Hematopoietic multipotent progenitor cell treated with erythropoietin and hydrocortisone succinate and interleukin-3 and kit ligand, for 15 days (in vitro differentiated cells): Measurements from ENCODE around the gene CCDC30.

ENCODE experiments used
- DNase-seq: peaks from one replicate; pipeline ENCODE4 v3.0.0-alpha.2; 2015; ENCODE audit warnings: low spot score

CCDC30 gene

GRCh38 chr1:42462828-42463763 lies at the start of gene CCDC30:
Gene CCDC30 (plus strand): TSS chr1:42463286. CDS start chr1:42480552, 17,266 bp downstream.
- DNase-seq = peak; percentile 93

DNA sequence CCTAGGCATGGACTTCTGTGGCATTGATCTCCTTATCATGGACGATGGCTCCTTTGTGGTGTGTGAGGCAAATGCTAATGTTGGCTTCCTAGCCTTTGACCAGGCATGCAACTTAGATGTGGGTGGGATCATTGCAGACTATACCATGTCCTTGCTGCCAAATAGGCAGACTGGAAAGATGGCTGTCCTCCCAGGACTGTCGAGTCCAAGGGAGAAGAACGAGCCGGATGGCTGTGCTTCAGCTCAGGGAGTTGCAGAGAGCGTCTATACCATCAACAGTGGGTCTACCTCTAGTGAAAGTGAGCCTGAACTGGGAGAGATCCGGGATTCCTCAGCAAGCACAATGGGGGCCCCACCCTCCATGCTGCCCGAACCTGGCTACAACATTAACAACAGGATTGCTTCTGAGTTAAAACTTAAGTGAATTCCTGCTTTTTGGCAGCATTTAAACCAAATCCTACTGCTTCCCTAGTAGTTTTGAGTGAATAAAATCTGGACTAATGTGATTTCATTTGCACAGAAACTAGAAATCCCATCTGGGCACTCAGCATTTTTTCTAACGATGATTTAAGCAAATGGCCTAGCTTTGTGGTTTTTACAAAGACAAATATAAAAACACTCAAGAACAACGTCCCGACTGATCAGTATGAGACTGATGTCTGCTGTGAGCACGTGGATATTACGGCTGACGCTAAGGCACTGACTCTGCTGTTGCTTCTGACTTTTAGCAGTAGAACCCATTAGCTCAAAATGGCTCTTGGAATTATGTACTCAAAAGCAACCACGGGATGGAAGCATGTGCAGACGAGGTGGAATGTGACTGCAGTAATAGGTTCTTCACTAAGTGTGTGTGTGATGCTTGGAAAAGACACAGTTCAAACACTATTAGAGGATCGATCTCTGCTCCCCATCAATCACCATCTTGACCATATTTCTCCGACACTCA lies 48.3 kb upstream of the CCDC30 start:
- no peak for DNase-seq

GRCh38 chr1:42417166-42417565 lies 45.9 kb upstream of the CCDC30 start:
- no peak for DNase-seq

GRCh38 chr1:42418516-42418915 lies 44.6 kb upstream of the CCDC30 start:
- DNase-seq = no peak

GRCh38 chr1:42419126-42419821 lies 43.8 kb upstream of the CCDC30 start:
- DNase-seq = no peak

GRCh38 chr1:42420121-42420520 lies 43.0 kb upstream of the CCDC30 start:
- DNase-seq = no peak

DNA sequence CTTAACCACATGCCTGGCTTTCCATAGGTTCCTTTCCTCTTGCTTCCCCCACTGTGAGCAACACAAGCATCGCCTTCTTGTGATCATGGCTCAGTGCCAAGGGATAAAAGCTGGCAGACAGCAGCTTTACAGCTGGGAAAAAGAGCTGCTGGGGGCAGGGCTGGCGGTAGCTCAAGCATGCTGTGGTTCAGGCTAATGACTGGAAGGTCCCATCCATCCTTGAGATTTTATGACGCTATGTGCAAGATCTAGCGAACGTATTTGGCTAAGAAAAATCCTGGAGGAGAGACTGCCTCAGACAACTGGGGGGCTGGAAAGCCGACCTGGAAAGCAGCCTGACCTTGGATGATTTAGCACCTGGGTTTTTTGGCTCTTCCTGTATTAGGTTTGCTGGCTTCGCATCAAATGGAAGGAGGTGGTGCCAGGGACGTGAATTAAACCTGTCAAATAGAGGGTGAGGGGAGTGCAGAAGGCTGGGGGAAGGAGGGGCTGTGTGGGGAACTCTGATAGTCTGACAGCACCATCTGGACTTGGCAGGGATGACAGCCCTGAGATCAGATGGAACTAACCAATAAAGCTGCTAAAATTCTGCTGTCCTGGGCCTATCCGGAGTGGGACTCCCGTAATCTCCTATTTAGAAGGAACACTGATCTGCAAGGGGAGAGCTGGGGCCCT lies 42.0 kb upstream of the CCDC30 start:
- no peak for DNase-seq

- no peak for DNase-seq
Measured at GRCh38 chr1:42422737-42423136, 40.3 kb upstream of the CCDC30 start.

- DNase-seq = no peak
Measured at GRCh38 chr1:42423681-42424080, 39.4 kb upstream of the CCDC30 start.

DNA sequence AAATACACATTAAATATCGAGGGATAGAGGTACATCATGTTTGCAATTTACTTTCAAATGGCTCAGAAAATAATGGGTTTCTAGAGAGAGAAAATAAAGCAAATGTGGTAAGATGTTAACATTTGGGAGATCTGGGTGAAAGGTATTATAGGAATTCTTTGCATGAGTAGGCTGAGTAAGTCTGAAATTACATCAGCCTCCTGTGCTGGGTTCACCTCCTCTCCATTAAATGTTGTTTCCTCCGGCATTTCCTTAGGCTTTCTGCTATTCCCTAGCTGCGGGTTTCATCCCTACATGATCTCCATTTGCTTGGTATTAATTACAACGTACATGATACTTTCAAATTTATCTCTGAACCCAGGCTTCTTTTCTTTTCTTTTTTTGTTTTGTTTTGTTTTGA lies 38.9 kb upstream of the CCDC30 start:
- DNase-seq = no peak

DNA sequence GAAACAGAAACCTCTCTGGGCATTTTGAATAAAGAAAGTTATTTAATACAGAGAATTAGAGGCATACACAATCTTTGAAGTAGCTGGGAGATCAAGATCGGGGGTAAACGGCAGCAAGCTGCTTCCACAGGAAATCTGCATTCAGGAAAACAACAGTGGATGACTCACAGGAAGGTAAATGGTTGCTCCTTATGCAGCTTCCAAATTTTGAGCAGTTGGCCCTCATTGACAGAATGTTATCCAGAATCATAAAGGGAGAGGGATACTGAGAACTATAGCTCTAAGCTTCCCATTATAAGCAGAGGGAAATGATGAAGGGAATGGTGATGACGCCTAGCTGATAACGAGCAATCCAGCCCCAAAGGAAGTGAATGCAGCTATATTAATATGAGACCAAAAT lies 35.8 kb upstream of the CCDC30 start:
- no peak for DNase-seq

DNA sequence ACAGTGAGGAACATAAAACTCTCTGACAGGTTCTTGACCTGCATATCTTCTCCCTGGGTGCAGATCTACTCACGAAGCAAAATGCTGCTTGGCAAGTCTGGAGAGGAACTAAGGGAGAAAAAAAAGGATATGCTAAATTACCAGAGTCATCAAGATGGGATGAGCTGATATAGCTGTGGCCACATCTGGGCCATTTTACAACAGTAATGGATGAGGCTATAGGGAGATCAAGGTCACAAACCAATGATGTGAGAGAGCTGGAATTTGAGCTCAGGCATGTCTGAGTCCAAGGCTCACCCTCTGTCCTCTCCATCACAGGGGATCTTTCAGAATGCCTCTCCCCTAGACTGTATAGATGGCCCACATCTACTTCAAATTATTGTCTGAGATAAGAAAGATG lies 33.5 kb upstream of the CCDC30 start:
- no peak for DNase-seq

- no peak for DNase-seq
Measured at GRCh38 chr1:42430286-42431135, 32.6 kb upstream of the CCDC30 start.

DNA sequence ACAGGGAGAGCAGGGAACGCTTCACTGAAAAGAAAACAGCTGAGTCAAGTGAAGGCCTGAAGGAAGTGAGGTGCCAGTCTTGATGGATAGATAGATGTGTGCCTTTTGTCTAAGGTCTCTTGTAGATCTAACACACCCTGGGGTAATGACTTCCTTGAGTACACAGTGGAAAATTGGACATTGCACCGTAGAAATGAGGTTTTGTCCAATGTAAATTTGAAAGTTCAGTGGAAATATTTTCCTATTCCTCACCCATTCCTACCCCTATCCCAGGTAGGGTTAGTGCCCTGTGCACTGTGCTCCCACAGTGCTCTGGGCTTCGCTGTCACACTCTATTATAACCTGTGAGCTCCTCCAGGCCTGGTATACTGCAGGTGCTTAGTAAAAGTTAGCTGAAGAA lies 31.6 kb upstream of the CCDC30 start:
- no peak for DNase-seq

DNA sequence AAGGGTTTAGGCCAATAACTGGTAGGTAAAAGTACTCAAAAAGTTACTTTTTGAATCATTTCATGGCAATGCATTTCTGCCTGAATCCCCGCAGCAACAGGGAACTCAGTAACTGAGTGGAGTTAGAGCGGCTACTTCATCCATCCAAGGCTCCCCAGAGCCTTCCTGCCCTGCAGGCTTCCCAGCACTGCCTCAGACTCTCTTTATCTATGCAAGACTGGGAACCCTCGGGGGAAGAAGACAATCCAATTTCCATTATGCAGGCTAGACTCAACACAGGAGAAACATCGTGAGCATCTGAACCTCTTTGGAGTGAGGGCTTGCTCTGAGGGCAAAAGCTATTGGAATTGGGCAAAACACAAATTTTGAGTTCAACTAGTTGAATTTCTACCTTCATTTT lies 30.4 kb upstream of the CCDC30 start:
- no peak for DNase-seq

DNA sequence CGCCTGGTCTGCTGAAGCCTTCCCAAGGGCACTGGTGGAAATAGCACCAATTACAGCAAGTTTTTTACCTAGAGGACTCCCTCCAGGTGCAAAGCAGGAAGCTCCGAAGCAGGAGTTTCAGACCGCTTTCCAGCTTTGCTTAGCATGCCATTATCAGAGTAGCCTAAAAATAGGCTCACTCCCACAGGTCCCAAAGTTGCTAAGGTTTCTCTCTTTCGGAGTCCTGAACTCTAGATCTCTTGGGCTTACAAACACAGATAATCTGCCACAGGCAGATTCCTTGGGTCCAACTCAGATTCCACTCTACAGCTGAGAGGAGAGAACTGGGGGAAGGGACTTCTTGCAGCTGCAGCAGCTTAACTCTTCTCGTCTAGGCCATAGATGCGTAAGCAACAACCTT lies 29.7 kb upstream of the CCDC30 start:
- no peak for DNase-seq

DNA sequence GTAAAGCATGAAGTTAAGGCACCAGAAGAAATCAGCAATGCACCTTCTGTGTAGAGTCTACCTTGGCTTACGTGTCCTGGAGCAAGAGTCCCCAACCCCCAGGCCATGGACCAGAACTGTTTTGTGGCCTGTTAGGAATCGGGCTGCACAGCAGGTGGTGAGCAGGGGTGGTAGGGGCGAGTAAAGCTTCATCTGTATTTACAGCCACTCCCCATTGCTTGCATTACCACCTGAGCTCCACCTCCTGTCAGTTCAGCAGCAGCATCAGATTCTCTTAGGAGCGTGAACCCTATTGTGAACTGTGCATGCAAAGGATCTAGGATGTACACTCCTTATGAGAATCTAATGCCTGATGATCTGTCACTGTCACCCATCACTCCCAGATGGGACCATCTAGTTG lies 28.7 kb upstream of the CCDC30 start:
- no peak for DNase-seq

DNA sequence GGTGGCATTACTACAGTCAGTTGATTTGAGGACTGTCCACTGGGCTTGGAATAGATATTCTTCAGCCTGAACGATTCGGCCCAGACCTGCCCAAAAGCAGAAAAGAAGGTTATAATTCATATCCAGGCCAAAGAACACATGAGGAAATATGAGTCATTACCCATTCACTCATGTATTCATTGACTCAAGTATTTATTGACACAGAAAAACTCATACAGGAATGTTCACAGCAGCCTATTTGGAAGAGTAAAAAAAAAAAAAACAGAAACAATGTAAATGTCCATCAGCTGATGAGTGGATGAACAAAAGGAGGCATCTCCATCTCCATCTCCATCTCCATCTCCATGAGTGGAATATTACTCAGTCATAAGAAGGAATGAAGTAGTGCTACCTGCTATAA lies 23.1 kb upstream of the CCDC30 start:
- no peak for DNase-seq

GRCh38 chr1:42442662-42443061 lies 20.4 kb upstream of the CCDC30 start:
- no peak for DNase-seq

DNA sequence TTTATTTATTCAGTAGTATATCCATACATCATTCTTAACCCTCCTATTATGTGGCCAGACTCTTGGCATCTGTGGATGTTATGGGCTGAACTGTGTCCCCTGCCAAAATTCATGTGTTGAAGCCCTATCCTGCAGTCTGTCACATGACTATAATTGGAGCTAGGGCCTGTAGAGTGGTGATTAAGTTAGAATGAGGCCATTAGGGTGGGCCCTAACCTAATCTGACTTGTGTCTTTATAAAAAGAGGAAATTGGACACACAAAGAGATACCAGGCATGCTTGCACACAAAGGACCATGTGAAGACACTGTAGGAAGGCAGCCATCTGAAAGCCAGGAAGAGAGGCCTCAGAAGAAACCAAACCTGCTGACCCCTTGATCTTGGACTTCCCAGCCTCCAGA lies 13.8 kb upstream of the CCDC30 start:
- DNase-seq = no peak

- no peak for DNase-seq
Measured at GRCh38 chr1:42450061-42450460, 13.0 kb upstream of the CCDC30 start.
